PC-9 (cell line): ENCODE measurements around the gene FERMT1. TPM values are rescaled to one million over a fixed set of nuclear protein-coding genes. Genes with fewer than 3 reads are reported as not detected.

Experiments
- BruUV-seq: library from RNA; stranded (reverse); fragments of 400-500 nt; replicated peaks from 2 replicates; lab custom pipeline; 2021; lab: Mats Ljungman, UMichigan
- CTCF ChIA-PET: fragments of 300-600 bp; sonication (Branson Sonifier 250); formaldehyde crosslinking; loops from one replicate; lab custom pipeline; 2022; ENCODE audit warnings: antibody characterized with exemption; lab: Charles Lee
- POLR2A ChIA-PET: fragments of 300-600 bp; sonication (Branson Sonifier 250); formaldehyde crosslinking; loops from one replicate; lab custom pipeline; 2022; ENCODE audit warnings: antibody characterized with exemption; ENCODE audit not compliant: unreplicated experiment; lab: Charles Lee
- DNase-seq, 2 experiments: peaks; one replicate each; pipeline versions ENCODE4 v3.0.0 to v3.0.0-alpha.2; 2015 to 2022; ENCODE audit warnings: mixed read lengths in 1 of 2
- H2AFZ ChIP-seq: fragments of 200-600 bp; sonication (generic); 2 replicates; pipeline ENCODE4 v1.8.1; 2017; ENCODE audit warnings: antibody characterized with exemption
- H3F3A ChIP-seq: fragments of 200-600 bp; sonication (generic); 2 replicates; pipeline ENCODE4 v1.8.1; 2017; ENCODE audit warnings: antibody characterized with exemption, mild to moderate bottlenecking, low read depth; ENCODE audit not compliant: insufficient read depth
- H3K27ac ChIP-seq: fragments of 200-600 bp; sonication (generic); 2 replicates; pipeline ENCODE4 v1.6.1; 2016; ENCODE audit warnings: mixed run types
- H3K27me3 ChIP-seq: fragments of 200-600 bp; sonication (generic); 2 replicates; pipeline ENCODE4 v1.6.1; 2016; ENCODE audit warnings: low read depth, mixed run types; ENCODE audit not compliant: insufficient read depth
- H3K36me3 ChIP-seq: fragments of 200-600 bp; sonication (generic); 2 replicates; pipeline ENCODE4 v1.6.1; 2016; ENCODE audit warnings: low read depth, mixed run types
- H3K4me1 ChIP-seq: fragments of 200-600 bp; sonication (generic); replicated peaks from 2 replicates; pipeline ENCODE4 v1.6.1; 2016; ENCODE audit warnings: mixed run types; ENCODE audit not compliant: insufficient read depth
- H3K4me2 ChIP-seq: fragments of 200-600 bp; sonication (generic); 2 replicates; pipeline ENCODE4 v1.6.1; 2017; ENCODE audit warnings: mixed run types
- H3K4me3 ChIP-seq: fragments of 200-600 bp; sonication (generic); 2 replicates; pipeline ENCODE4 v1.6.1; 2016; ENCODE audit warnings: mixed run types
- H3K79me2 ChIP-seq: fragments of 200-600 bp; sonication (generic); 2 replicates; pipeline ENCODE4 v1.6.1; 2017; ENCODE audit warnings: low read depth, mixed run types
- H3K9me2 ChIP-seq: fragments of 200-600 bp; sonication (generic); 2 replicates; pipeline ENCODE4 v1.8.1; 2017; ENCODE audit warnings: mild to moderate bottlenecking; ENCODE audit not compliant: insufficient read depth
- H3K9me3 ChIP-seq: fragments of 200-600 bp; sonication (generic); 2 replicates; pipeline ENCODE4 v1.8.1; 2016; ENCODE audit warnings: low read depth; ENCODE audit not compliant: insufficient read depth
- H4K20me1 ChIP-seq: fragments of 200-600 bp; sonication (generic); 2 replicates; pipeline ENCODE4 v1.8.1; 2017; ENCODE audit not compliant: insufficient read depth
- CTCF ChIP-seq: fragments of 200-600 bp; sonication (generic); conservative IDR thresholded peaks from 2 replicates; pipeline ENCODE4 v1.6.1; 2017; ENCODE audit warnings: mixed run types, antibody characterized with exemption, mild to moderate bottlenecking, moderate library complexity
- EZH2 ChIP-seq: fragments of 200-600 bp; sonication (generic); IDR thresholded peaks from 2 replicates; pipeline ENCODE4 v1.8.0; 2017; ENCODE audit warnings: antibody characterized with exemption, low read depth
- intact Hi-C: fragments of 100-400 bp; cut with micrococcal nuclease; formaldehyde crosslinking; loops from one replicate; pipeline ENCODE4 v1.10.0; 2022; ENCODE audit not compliant: unreplicated experiment
- total RNA-seq: library from RNA; stranded (reverse); gene quantifications from 2 replicates; pipeline ENCODE4 v1.2.3, GENCODE V29; 2021

The FERMT1 gene
- total RNA-seq, 1 experiment from 2014 or later: 20.6 TPM

GRCh38 chr20:6060213-6060612 is 62.6 kb downstream of the FERMT1 start:
- DNase-seq: no peak
- Histone ChIP-seq H3K27ac (no peak overlapping the region), H3K4me1 (peaks cover 11% of the 10 kb centered on the region), H3K9me2 (peaks cover 3% of the 10 kb centered on the region; the same call in 1 of the 2 replicates), H3K27me3 (no peaks in the 10 kb centered on the region), H3K79me2 (no peaks in the 10 kb centered on the region), H3K4me3 (no peak overlapping the region), H3K9me3 (no peaks in the 10 kb centered on the region; the same call in 1 of the 2 replicates), H3K4me2 (no peak overlapping the region), H3F3A (peaks cover 4% of the 10 kb centered on the region; the same call in 1 of the 2 replicates), H2AFZ (no peak overlapping the region), H3K36me3 (no peaks in the 10 kb centered on the region), H4K20me1 (no peaks in the 10 kb centered on the region)
- no peak for TF ChIP-seq CTCF
- TF ChIP-seq EZH2: no peak
- POLR2A ChIA-PET: no interaction called here
- CTCF ChIA-PET: interaction anchor here (0.7 kb wide), 1 partner anchor 96 kb away, joined by 11 read pairs; no protein-coding TSS in a partner anchor
- intact Hi-C loops: no loop called here
- no TSS peak for BruUV-seq

GRCh38 chr20:6058684-6059295 is 64.0 kb downstream of the FERMT1 start:
- Histone ChIP-seq H3K9me2 (no peaks in the 10 kb centered on the region), H3K27me3 (no peaks in the 10 kb centered on the region), H4K20me1 (no peaks in the 10 kb centered on the region), H3K4me3 (no peak overlapping the region), H3K4me2 (peak overlapping the region; percentile 48), H2AFZ (no peak overlapping the region), H3K27ac (no peak overlapping the region), H3K9me3 (no peaks in the 10 kb centered on the region; the same call in 1 of the 2 replicates), H3K36me3 (no peaks in the 10 kb centered on the region), H3K79me2 (no peaks in the 10 kb centered on the region), H3K4me1 (peaks cover 17% of the 10 kb centered on the region), H3F3A (peaks cover 4% of the 10 kb centered on the region; the same call in 1 of the 2 replicates)
- intact Hi-C loops: no loop called here
- no peak for TF ChIP-seq EZH2
- no peak for TF ChIP-seq CTCF
- CTCF ChIA-PET: interaction anchor here (0.6 kb wide), 1 partner anchor 27 kb away, joined by 4 read pairs; no protein-coding TSS in a partner anchor
- POLR2A ChIA-PET: no interaction called here
- peak in 1 of 2 experiments; percentile 71 for DNase-seq
- no TSS peak for BruUV-seq

GRCh38 chr20:6057691-6058090 is 65.1 kb downstream of the FERMT1 start:
- TF ChIP-seq CTCF: no peak
- no peak for TF ChIP-seq EZH2
- no peak for DNase-seq
- intact Hi-C loops: no loop called here
- no TSS peak for BruUV-seq
- ChIA-PET CTCF (no interaction called here), POLR2A (no interaction called here)
- Histone ChIP-seq H3K36me3 (no peaks in the 10 kb centered on the region), H3K9me2 (no peaks in the 10 kb centered on the region), H3K79me2 (no peaks in the 10 kb centered on the region), H3K4me3 (no peak overlapping the region), H3K27me3 (no peaks in the 10 kb centered on the region), H4K20me1 (no peaks in the 10 kb centered on the region), H3K9me3 (no peaks in the 10 kb centered on the region; the same call in 1 of the 2 replicates), H3F3A (peaks cover 11% of the 10 kb centered on the region; the same call in 1 of the 2 replicates), H3K4me1 (peaks cover 27% of the 10 kb centered on the region), H3K27ac (no peak overlapping the region), H2AFZ (no peak overlapping the region), H3K4me2 (peak overlapping the region; percentile 48; the same call in 1 of the 2 replicates)
